KOPT-K1 (cell line): ENCODE results near the gene SEPHS2.
"Not testable (repeated sequence)": the region's sequence is repeated elsewhere in the genome, so short reads cannot be mapped to it uniquely, and the experiment has no call there.

Source experiments
- H3K27ac ChIP-seq: fragments of 200-600 bp; sonication (generic); 2 replicates; pipeline ENCODE4 v1.5.1; 2016; ENCODE audit warnings: antibody characterized with exemption, mild to moderate bottlenecking, low read depth, low read length; ENCODE audit not compliant: poor library complexity, severe bottlenecking
- H3K36me3 ChIP-seq: fragments of 200-600 bp; sonication (generic); 2 replicates; pipeline ENCODE4 v1.5.1; 2017; ENCODE audit warnings: antibody characterized with exemption, mild to moderate bottlenecking, low read length, moderate library complexity; ENCODE audit not compliant: insufficient read depth
- H3K9me3 ChIP-seq: fragments of 200-600 bp; sonication (generic); 2 replicates; pipeline ENCODE4 v1.5.1; 2017; ENCODE audit warnings: antibody characterized with exemption, low read length, mild to moderate bottlenecking; ENCODE audit not compliant: insufficient read depth, poor library complexity, severe bottlenecking

Gene SEPHS2

GRCh38 chr16:30399435-30400186, 46.1 kb downstream of the SEPHS2 start:
- no peaks in the 10 kb centered on the region for H3K9me3 ChIP-seq
- H3K36me3 ChIP-seq: peaks cover 21% of the 10 kb centered on the region
- H3K27ac ChIP-seq: peak overlapping the region; percentile 57

GRCh38 chr16:30398661-30399434, 46.8 kb downstream of the SEPHS2 start:
- no peak overlapping the region for H3K27ac ChIP-seq
- peaks cover 21% of the 10 kb centered on the region for H3K36me3 ChIP-seq
- no peaks in the 10 kb centered on the region for H3K9me3 ChIP-seq

- Histone ChIP-seq H3K36me3 (peaks cover 21% of the 10 kb centered on the region), H3K27ac (no peak overlapping the region), H3K9me3 (no peaks in the 10 kb centered on the region)
Observed at GRCh38 chr16:30397776-30398660, 47.7 kb downstream of the SEPHS2 start.

- H3K27ac ChIP-seq: no peak overlapping the region
- peaks cover 21% of the 10 kb centered on the region for H3K36me3 ChIP-seq
Observed at GRCh38 chr16:30397056-30397455, 48.6 kb downstream of the SEPHS2 start.

GRCh38 chr16:30396627-30397026, 49.0 kb downstream of the SEPHS2 start:
- peaks cover 21% of the 10 kb centered on the region for H3K36me3 ChIP-seq
- not testable (repeated sequence) for H3K27ac ChIP-seq

More at GRCh38 chr16:30397056-30397455, 48.6 kb downstream of the SEPHS2 start:
- H3K9me3 ChIP-seq: no peaks in the 10 kb centered on the region

GRCh38 chr16:30395992-30396585, 49.6 kb downstream of the SEPHS2 start:
- Histone ChIP-seq H3K9me3 (no peaks in the 10 kb centered on the region), H3K27ac (peak overlapping the region; percentile 85), H3K36me3 (peaks cover 21% of the 10 kb centered on the region)

More at GRCh38 chr16:30396627-30397026, 49.0 kb downstream of the SEPHS2 start:
- not testable (repeated sequence) for H3K9me3 ChIP-seq

GRCh38 chr16:30395155-30395991, 50.3 kb downstream of the SEPHS2 start, which contains the start of gene ZNF48:
TSS of gene ZNF48 (plus strand) at chr16:30395420. CDS start at chr16:30395795, 375 bp downstream.
- H3K36me3 ChIP-seq: peaks cover 21% of the 10 kb centered on the region
- H3K27ac ChIP-seq: peak within 1 kb of the TSS; percentile 85
- H3K9me3 ChIP-seq: no peaks in the 10 kb centered on the region

GRCh38 chr16:30394592-30395154, 51.0 kb downstream of the SEPHS2 start:
- Histone ChIP-seq H3K27ac (peak overlapping the region; percentile 85), H3K9me3 (no peaks in the 10 kb centered on the region), H3K36me3 (peaks cover 21% of the 10 kb centered on the region)
